GM12878 (cell line): ENCODE data around the gene DUSP15. TPM values are rescaled to one million over a fixed set of nuclear protein-coding genes. Genes with fewer than 3 reads are reported as not detected.

ENCODE experiments used
- BMI1 ChIP-seq: fragments of 450-650 bp; IDR thresholded peaks from 2 replicates; pipeline ENCODE4 v1.6.1; 2016; ENCODE audit warnings: mild to moderate bottlenecking, moderate library complexity, borderline replicate concordance
- CTCF ChIP-seq, 3 experiments: IDR thresholded peaks in 2 of 3; conservative IDR thresholded peaks in 1 of 3; 2 replicates each; pipeline ENCODE4 v1.5.1; 2011; ENCODE audit warnings: low read depth in 3 of 3, low read length in 3 of 3, mild to moderate bottlenecking in 3 of 3, control low read depth in 2 of 3, moderate library complexity in 2 of 3, inconsistent platforms in 1 of 3, mixed read lengths in 1 of 3; ENCODE audit not compliant: control insufficient read depth in 2 of 3, insufficient read depth in 1 of 3; ENCODE audit errors: extremely low read depth in 1 of 3
- NFYB ChIP-seq: IDR thresholded peaks from 2 replicates; pipeline ENCODE4 v1.6.1; 2011; ENCODE audit warnings: low read depth, mild to moderate bottlenecking, low read length, improper control_type of control experiment, moderate library complexity; ENCODE audit not compliant: insufficient read depth
- SMAD1 ChIP-seq: fragments of 450-650 bp; IDR thresholded peaks from 2 replicates; pipeline ENCODE4 v1.6.1; 2018; ENCODE audit warnings: mild to moderate bottlenecking, low read depth; ENCODE audit not compliant: partially characterized antibody
- ZNF274 ChIP-seq: IDR thresholded peaks from one replicate; pipeline ENCODE4 v1.8.0; 2011; ENCODE audit not compliant: insufficient read length, insufficient read depth
- ZNF687 ChIP-seq: fragments of 450-650 bp; IDR thresholded peaks from 2 replicates; pipeline ENCODE4 v1.6.1; 2017; ENCODE audit warnings: mild to moderate bottlenecking, moderate library complexity
- polyA plus RNA-seq, 11 experiments: library from polyadenylated mRNA; depleted of rRNA in 4 of 11; unstranded in 6 of 11; stranded (reverse) in 5 of 11; fragments of >200 nt; fragmentation: Nextera tagmentation in 4 of 11; fragmentation: Illumina TruSeq in 1 of 11; extraction: Ambion mirVana in 4 of 11; extraction: Trizol in 1 of 11; gene quantifications; 1 replicate in 1 of 11; 2 replicates in 10 of 11; pipeline versions ENCODE4 v1.2.1 to v1.2.3, GENCODE V29; 2011 to 2016; ENCODE audit warnings: inconsistent platforms in 2 of 11, missing spikeins in 2 of 11, low read depth in 1 of 11
- total RNA-seq, 4 experiments: library from RNA; depleted of rRNA in 3 of 4; stranded (reverse); fragments of >200 nt in 3 of 4; fragmentation: Illumina TruSeq in 1 of 4; extraction: Trizol in 1 of 4; gene quantifications; 2 replicates each; pipeline versions ENCODE4 v1.2.1 to v1.2.3, GENCODE V29; 2013 to 2021

DUSP15 gene
- total and polyA plus RNA-seq, 10 of the 15 experiments (the other 5 are each of a cell fraction or from before 2014, with no cell fraction given): 0.06 to 2.5 (median 0.67) TPM; not detected in 1

GRCh38 chr20:31840906-31841816 lies 29.2 kb downstream of the DUSP15 start (continued):
- TF ChIP-seq BMI1: no peak
- no peak for TF ChIP-seq CTCF (IDR thresholded peaks at IDR 0.05 in 2 of 3, conservative IDR thresholded peaks at IDR 0.05 in 1 of 3; ENCODE audit: control insufficient read depth in 2 of 3, extremely low read depth in 1 of 3, insufficient read depth in 1 of 3, low read depth in 3 of 3, low read length in 3 of 3)
- no peak for TF ChIP-seq ZNF687
- TF ChIP-seq ZNF274: no peak
- no peak for TF ChIP-seq NFYB
- no peak for TF ChIP-seq SMAD1
